ENCODE results near the gene C6orf136. TPM values are rescaled to one million over a fixed set of nuclear protein-coding genes. Genes with fewer than 3 reads are reported as not detected.
A peak's percentile ranks its signal among the peaks of the same experiment; 100 is the strongest.

The C6orf136 gene
- total and polyA plus RNA-seq, 10 of the 15 experiments (the other 5 are each of a cell fraction or from before 2014, with no cell fraction given) = 5.2 to 24.1 (median 14.9) TPM

GRCh38 chr6:30686009-30686907 is 39.3 kb downstream of the C6orf136 start, which contains the start of gene PPP1R18:
PPP1R18 (minus strand) TSS chr6:30686645; CDS start chr6:30686018, 627 bp downstream.
- intact Hi-C loops (cut with micrococcal nuclease; ENCODE audit: unreplicated experiment) (loop anchor here (2.0 kb wide), 1 partner anchor 73 kb away; no protein-coding TSS in a partner anchor), in situ Hi-C loops (cut with MboI) (no loop called here)
- Histone ChIP-seq H3K27ac (ENCODE audit: control insufficient read depth, insufficient read depth) (peak within 1 kb of the TSS; percentile 96), H3K9ac (ENCODE audit: control insufficient read depth, insufficient read depth, low read length) (peak within 1 kb of the TSS; percentile 94), H3K36me3 (ENCODE audit: control insufficient read depth in 2 of 2, insufficient read depth in 2 of 2, low read length in 1 of 2) (no peaks in the 10 kb centered on the region; a peak in 1 of 4 replicates), H3K4me1 (ENCODE audit: control insufficient read depth, insufficient read depth, low read length) (peaks cover 15% of the 10 kb centered on the region), H3K27me3 (replicated peaks in 1 of 2; ENCODE audit: control insufficient read depth in 2 of 2, insufficient read depth in 2 of 2, low read length in 1 of 2) (no peaks in the 10 kb centered on the region), H3K4me3 (peak within 1 kb of the TSS; percentile 100), H3K79me2 (ENCODE audit: control insufficient read depth, insufficient read depth, low read length) (peaks cover 94% of the 10 kb centered on the region), H2AFZ (ENCODE audit: control insufficient read depth, low read depth, low read length) (peak within 1 kb of the TSS; percentile 38), H3K4me2 (ENCODE audit: control insufficient read depth, insufficient read depth) (peak within 1 kb of the TSS; percentile 70), H3K9me3 (replicated peaks; ENCODE audit: control insufficient read depth, insufficient read depth, low read length) (no peaks in the 10 kb centered on the region), H4K20me1 (ENCODE audit: control insufficient read depth, insufficient read depth) (no peaks in the 10 kb centered on the region)
- SMC1A ChIA-PET (ENCODE audit: uncharacterized antibody, unreplicated experiment) = interaction anchor here (11.3 kb wide), 1 partner anchor 38 kb away, joined by 265 read pairs; the partner anchor contains the start of genes MDC1 and TUBB
- FAIRE-seq = no peak
- RAD21 ChIA-PET (ENCODE audit: unreplicated experiment) = interaction anchor here (8.0 to 14.2 kb wide), 2 partner anchors 34 to 47 kb away, joined by 209 to 232 read pairs; partner anchors contain the start of genes MDC1 and TUBB
- WGBS (ENCODE audit: insufficient coverage, insufficient replicate concordance, low lambda C conversion rate, missing lambda C conversion rate) = under 1% methylated on average over 26 of the region's 41 CpGs
- TF ChIP-seq, protein P1, sequence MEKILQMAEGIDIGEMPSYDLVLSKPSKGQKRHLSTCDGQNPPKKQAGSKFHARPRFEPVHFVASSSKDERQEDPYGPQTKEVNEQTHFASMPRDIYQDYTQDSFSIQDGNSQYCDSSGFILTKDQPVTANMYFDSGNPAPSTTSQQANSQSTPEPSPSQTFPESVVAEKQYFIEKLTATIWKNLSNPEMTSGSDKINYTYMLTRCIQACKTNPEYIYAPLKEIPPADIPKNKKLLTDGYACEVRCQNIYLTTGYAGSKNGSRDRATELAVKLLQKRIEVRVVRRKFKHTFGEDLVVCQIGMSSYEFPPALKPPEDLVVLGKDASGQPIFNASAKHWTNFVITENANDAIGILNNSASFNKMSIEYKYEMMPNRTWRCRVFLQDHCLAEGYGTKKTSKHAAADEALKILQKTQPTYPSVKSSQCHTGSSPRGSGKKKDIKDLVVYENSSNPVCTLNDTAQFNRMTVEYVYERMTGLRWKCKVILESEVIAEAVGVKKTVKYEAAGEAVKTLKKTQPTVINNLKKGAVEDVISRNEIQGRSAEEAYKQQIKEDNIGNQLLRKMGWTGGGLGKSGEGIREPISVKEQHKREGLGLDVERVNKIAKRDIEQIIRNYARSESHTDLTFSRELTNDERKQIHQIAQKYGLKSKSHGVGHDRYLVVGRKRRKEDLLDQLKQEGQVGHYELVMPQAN (conservative IDR thresholded peaks at IDR 0.05) = peak; percentile 17; the same call in 1 of the 2 replicates
- TF ChIP-seq TAF1 (IDR thresholded peaks at IDR 0.05; ENCODE audit: borderline replicate concordance, low read depth, low read length) = no peak
- peak; percentile 40 to 47; a peak in 3 of 4 replicates for TF ChIP-seq IKZF2 (IDR thresholded peaks at IDR 0.05)
- TF ChIP-seq BHLHE40 (IDR thresholded peaks at IDR 0.05; ENCODE audit: borderline replicate concordance in 1 of 2, low read depth in 2 of 2, low read length in 1 of 2) = peak in 1 of 2 experiments; percentile 7; a peak in 1 of 4 replicates
- TF ChIP-seq NBN (IDR thresholded peaks at IDR 0.05) = peak; percentile 80
- TF ChIP-seq, protein P2, sequence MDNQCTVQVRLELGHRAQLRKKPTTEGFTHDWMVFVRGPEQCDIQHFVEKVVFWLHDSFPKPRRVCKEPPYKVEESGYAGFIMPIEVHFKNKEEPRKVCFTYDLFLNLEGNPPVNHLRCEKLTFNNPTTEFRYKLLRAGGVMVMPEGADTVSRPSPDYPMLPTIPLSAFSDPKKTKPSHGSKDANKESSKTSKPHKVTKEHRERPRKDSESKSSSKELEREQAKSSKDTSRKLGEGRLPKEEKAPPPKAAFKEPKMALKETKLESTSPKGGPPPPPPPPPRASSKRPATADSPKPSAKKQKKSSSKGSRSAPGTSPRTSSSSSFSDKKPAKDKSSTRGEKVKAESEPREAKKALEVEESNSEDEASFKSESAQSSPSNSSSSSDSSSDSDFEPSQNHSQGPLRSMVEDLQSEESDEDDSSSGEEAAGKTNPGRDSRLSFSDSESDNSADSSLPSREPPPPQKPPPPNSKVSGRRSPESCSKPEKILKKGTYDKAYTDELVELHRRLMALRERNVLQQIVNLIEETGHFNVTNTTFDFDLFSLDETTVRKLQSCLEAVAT (IDR thresholded peaks at IDR 0.05) = peak; percentile 74; the same call in 1 of the 2 replicates
- peak; percentile 69; the same call in 1 of the 2 replicates for TF ChIP-seq POLR2AphosphoS5 (IDR thresholded peaks at IDR 0.05; ENCODE audit: low read length)
- TF ChIP-seq BCL3 (IDR thresholded peaks at IDR 0.05; ENCODE audit: borderline replicate concordance, insufficient read depth, low read depth, low read length, poor library complexity, severe bottlenecking) = peak; percentile 61
- TF ChIP-seq SMC3 (IDR thresholded peaks at IDR 0.05; ENCODE audit: borderline replicate concordance, low read length) = 0 out of 2 replicates have a peak, but pooled peaks have one; percentile 1
- peak; percentile 98 for TF ChIP-seq HDGF (IDR thresholded peaks at IDR 0.05)
- peak in 1 of 2 experiments; percentile 84; a peak in 2 of 3 replicates for TF ChIP-seq EGR1 (IDR thresholded peaks at IDR 0.05; ENCODE audit: borderline replicate concordance in 1 of 2, low read depth in 2 of 2, low read length in 2 of 2)
- TF ChIP-seq RAD51 (IDR thresholded peaks at IDR 0.05) = no peak
- TF ChIP-seq SPI1 (IDR thresholded peaks at IDR 0.05; ENCODE audit: borderline replicate concordance, insufficient read depth, low read depth, low read length) = 0 out of 2 replicates have a peak, but pooled peaks have one; percentile 24
- no peak for TF ChIP-seq SMAD1 (IDR thresholded peaks at IDR 0.05; ENCODE audit: low read depth, partially characterized antibody)
- TF ChIP-seq YY1 (IDR thresholded peaks at IDR 0.05; ENCODE audit: low read depth, low read length) = peak; percentile 21
- no peak for TF ChIP-seq RUNX3 (IDR thresholded peaks at IDR 0.05; ENCODE audit: low read length)
- peak; percentile 13 for TF ChIP-seq POLR2A (IDR thresholded peaks at IDR 0.05; ENCODE audit: low read depth, low read length)
- POLR2A ChIA-PET = interaction anchor here (9.5 kb wide), 1 partner anchor 34 kb away, joined by 200 read pairs; the partner anchor contains the start of genes MDC1 and TUBB
- DNase-seq (ENCODE audit: low read depth, low spot score) = no peak
- CTCF ChIA-PET = interaction anchor here (0.7 to 9.5 kb wide), 3 partner anchors 14 to 197 kb away, joined by 3 to 487 read pairs (median 5); partner anchors contain the start of genes DHX16, MDC1 and TUBB
- ATAC-seq = peak; percentile 57
- BruUV-seq (replicated peaks) = no TSS peak
